Esophagus muscularis mucosa (tissue), 4 donors: ENCODE data around the gene DNPH1.

Experiments
- EP300 ChIP-seq: sonication (generic); formaldehyde crosslinking; IDR thresholded peaks from one replicate; pipeline ENCODE4 v1.6.1; 2017; ENCODE audit warnings: antibody characterized with exemption
- POLR2A ChIP-seq: fragments of 450-650 bp; IDR thresholded peaks from one replicate; pipeline ENCODE4 v1.6.1; 2017; ENCODE audit warnings: antibody characterized with exemption, moderate library complexity, mild to moderate bottlenecking, low read depth
- POLR2AphosphoS5 ChIP-seq, 2 donors: sonication (generic); formaldehyde crosslinking; IDR thresholded peaks; one replicate each; pipeline ENCODE4 v1.6.1; 2017; ENCODE audit warnings: antibody characterized with exemption in 2 of 2
- TF ChIP-seq, protein P1 (sequence below), 3 experiments: fragments of 200-600 bp in 2 of 3; fragments of 450-650 bp in 1 of 3; sonication (generic) in 2 of 3; IDR thresholded peaks; one replicate each; pipeline ENCODE4 v1.5.1; 2017 to 2019; ENCODE audit warnings: antibody characterized with exemption in 3 of 3, mild to moderate bottlenecking in 2 of 3, moderate library complexity in 1 of 3

- TF ChIP-seq POLR2A (no peak), EP300 (no peak), POLR2AphosphoS5 (IDR thresholded peaks at IDR 0.05) (no peak)
- TF ChIP-seq, protein P1, sequence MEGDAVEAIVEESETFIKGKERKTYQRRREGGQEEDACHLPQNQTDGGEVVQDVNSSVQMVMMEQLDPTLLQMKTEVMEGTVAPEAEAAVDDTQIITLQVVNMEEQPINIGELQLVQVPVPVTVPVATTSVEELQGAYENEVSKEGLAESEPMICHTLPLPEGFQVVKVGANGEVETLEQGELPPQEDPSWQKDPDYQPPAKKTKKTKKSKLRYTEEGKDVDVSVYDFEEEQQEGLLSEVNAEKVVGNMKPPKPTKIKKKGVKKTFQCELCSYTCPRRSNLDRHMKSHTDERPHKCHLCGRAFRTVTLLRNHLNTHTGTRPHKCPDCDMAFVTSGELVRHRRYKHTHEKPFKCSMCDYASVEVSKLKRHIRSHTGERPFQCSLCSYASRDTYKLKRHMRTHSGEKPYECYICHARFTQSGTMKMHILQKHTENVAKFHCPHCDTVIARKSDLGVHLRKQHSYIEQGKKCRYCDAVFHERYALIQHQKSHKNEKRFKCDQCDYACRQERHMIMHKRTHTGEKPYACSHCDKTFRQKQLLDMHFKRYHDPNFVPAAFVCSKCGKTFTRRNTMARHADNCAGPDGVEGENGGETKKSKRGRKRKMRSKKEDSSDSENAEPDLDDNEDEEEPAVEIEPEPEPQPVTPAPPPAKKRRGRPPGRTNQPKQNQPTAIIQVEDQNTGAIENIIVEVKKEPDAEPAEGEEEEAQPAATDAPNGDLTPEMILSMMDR (IDR thresholded peaks at IDR 0.05) = no peak
Observed at GRCh38 chr6:43213431-43213830, 15.8 kb downstream of the DNPH1 start.
